ENCODE measurements around the gene AGMO.

DNA sequence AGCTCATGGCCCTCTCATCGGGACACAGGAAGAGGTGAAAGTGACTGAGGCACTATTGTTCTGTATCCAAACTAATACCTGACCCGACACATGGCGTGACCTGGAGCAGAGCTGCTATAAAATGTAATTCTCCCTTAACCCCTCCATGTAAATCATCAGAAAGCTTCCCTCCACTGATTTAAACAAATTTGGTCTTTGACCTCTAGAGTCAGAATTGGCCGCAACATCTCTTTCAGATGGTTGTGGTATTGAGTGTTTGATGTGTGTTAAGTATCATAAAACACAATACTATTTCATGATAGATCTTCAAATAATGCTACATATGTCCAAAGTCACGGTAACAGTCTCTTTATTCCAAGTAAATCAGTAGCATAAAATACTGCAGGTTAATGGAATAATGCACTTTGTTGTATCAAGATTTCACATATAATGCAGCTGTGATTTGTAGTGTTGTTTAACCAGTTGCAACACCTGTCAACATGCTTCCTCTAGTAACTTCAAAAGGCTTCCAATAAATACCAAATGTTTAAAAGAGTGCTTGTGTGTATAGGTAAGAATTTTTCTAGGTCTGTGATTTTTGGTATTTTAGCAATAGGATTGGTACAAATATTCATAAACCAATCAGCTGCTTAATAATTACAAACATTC, 144.3 kb downstream of the AGMO start:
- TF ChIP-seq POLR2AphosphoS5 (IDR thresholded peaks at IDR 0.05; ENCODE audit: low read depth, low read length) (no peak), ATF3 (IDR thresholded peaks at IDR 0.05) (no peak), JUND (IDR thresholded peaks at IDR 0.05) (no peak), CTCF (IDR thresholded peaks at IDR 0.05 in 2 of 3, conservative IDR thresholded peaks at IDR 0.05 in 1 of 3; ENCODE audit: borderline replicate concordance in 1 of 3, insufficient read depth in 1 of 3, low read depth in 2 of 3, low read length in 2 of 3) (no peak), RAD21 (IDR thresholded peaks at IDR 0.05; ENCODE audit: low read depth) (no peak), EZH2 (IDR thresholded peaks at IDR 0.05) (no peak), SIN3A (IDR thresholded peaks at IDR 0.05; ENCODE audit: low read depth) (no peak), TCF7L2 (IDR thresholded peaks at IDR 0.05; ENCODE audit: borderline replicate concordance, extremely low read depth, insufficient read depth, insufficient read length) (no peak), CEBPB (IDR thresholded peaks at IDR 0.05; ENCODE audit: low read depth) (no peak), POLR2A (IDR thresholded peaks at IDR 0.05; ENCODE audit: borderline replicate concordance, extremely low read depth, insufficient read depth, insufficient read length) (no peak), EZH2phosphoT487 (IDR thresholded peaks at IDR 0.05; ENCODE audit: borderline replicate concordance) (no peak), EGR1 (IDR thresholded peaks at IDR 0.05; ENCODE audit: low read depth) (no peak)
- TF ChIP-seq, protein P1, sequence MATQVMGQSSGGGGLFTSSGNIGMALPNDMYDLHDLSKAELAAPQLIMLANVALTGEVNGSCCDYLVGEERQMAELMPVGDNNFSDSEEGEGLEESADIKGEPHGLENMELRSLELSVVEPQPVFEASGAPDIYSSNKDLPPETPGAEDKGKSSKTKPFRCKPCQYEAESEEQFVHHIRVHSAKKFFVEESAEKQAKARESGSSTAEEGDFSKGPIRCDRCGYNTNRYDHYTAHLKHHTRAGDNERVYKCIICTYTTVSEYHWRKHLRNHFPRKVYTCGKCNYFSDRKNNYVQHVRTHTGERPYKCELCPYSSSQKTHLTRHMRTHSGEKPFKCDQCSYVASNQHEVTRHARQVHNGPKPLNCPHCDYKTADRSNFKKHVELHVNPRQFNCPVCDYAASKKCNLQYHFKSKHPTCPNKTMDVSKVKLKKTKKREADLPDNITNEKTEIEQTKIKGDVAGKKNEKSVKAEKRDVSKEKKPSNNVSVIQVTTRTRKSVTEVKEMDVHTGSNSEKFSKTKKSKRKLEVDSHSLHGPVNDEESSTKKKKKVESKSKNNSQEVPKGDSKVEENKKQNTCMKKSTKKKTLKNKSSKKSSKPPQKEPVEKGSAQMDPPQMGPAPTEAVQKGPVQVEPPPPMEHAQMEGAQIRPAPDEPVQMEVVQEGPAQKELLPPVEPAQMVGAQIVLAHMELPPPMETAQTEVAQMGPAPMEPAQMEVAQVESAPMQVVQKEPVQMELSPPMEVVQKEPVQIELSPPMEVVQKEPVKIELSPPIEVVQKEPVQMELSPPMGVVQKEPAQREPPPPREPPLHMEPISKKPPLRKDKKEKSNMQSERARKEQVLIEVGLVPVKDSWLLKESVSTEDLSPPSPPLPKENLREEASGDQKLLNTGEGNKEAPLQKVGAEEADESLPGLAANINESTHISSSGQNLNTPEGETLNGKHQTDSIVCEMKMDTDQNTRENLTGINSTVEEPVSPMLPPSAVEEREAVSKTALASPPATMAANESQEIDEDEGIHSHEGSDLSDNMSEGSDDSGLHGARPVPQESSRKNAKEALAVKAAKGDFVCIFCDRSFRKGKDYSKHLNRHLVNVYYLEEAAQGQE (IDR thresholded peaks at IDR 0.05; ENCODE audit: low read depth), result no peak
